WERI-Rb-1 (cell line): ENCODE results near the gene ATP13A3.

Experiments used
- DNase-seq: peaks from one replicate; pipeline ENCODE4 v3.0.0-alpha.2; 2020
- H3K27ac ChIP-seq: fragments of 250-450 bp; sonication (Bioruptor Pico); 2 replicates; pipeline ENCODE4 v1.5.1; 2020; ENCODE audit warnings: mild to moderate bottlenecking, moderate library complexity
- H3K27me3 ChIP-seq: fragments of 250-450 bp; sonication (Bioruptor Pico); 2 replicates; pipeline ENCODE4 v1.5.1; 2021; ENCODE audit warnings: mild to moderate bottlenecking, low read depth, moderate library complexity; ENCODE audit not compliant: insufficient read depth, severe bottlenecking
- H3K36me3 ChIP-seq: fragments of 250-450 bp; sonication (Bioruptor Pico); 2 replicates; pipeline ENCODE4 v1.5.1; 2020; ENCODE audit warnings: mild to moderate bottlenecking, moderate library complexity
- H3K4me3 ChIP-seq: 2 replicates; pipeline ENCODE4 v1.5.1; 2011; ENCODE audit warnings: low read depth, mild to moderate bottlenecking, control low read depth, low read length
- H3K9me3 ChIP-seq: fragments of 250-450 bp; sonication (Bioruptor Pico); 2 replicates; pipeline ENCODE4 v1.5.1; 2021; ENCODE audit warnings: mild to moderate bottlenecking, moderate library complexity; ENCODE audit not compliant: severe bottlenecking
- TF ChIP-seq, protein P1 (sequence below): IDR thresholded peaks from 2 replicates; pipeline ENCODE4 v1.5.1; 2011; ENCODE audit warnings: low read depth, mild to moderate bottlenecking, control low read depth, inconsistent platforms, low read length

The ATP13A3 gene

DNA sequence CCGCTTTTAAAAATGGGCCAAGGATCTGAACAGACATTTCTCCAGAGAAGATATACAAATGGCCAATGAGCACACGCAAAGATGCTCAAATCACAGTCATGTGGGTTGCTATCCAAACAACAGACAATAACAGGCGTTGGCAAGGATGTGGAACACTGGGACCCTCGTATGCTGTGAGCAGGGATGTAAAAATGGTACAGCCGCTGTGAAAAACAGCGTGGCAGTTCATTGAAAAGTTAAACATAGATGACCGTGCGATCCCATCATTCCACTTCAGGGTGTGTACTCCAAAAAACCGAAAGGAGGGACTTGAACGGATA is 110.6 kb downstream of the ATP13A3 start:
- TF ChIP-seq, protein P1, sequence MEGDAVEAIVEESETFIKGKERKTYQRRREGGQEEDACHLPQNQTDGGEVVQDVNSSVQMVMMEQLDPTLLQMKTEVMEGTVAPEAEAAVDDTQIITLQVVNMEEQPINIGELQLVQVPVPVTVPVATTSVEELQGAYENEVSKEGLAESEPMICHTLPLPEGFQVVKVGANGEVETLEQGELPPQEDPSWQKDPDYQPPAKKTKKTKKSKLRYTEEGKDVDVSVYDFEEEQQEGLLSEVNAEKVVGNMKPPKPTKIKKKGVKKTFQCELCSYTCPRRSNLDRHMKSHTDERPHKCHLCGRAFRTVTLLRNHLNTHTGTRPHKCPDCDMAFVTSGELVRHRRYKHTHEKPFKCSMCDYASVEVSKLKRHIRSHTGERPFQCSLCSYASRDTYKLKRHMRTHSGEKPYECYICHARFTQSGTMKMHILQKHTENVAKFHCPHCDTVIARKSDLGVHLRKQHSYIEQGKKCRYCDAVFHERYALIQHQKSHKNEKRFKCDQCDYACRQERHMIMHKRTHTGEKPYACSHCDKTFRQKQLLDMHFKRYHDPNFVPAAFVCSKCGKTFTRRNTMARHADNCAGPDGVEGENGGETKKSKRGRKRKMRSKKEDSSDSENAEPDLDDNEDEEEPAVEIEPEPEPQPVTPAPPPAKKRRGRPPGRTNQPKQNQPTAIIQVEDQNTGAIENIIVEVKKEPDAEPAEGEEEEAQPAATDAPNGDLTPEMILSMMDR, result no peak
- no peaks in the 10 kb centered on the region for H3K27me3 ChIP-seq
- no peaks in the 10 kb centered on the region for H3K36me3 ChIP-seq
- no peak for DNase-seq
- H3K27ac ChIP-seq, result peak overlapping the region; percentile 63
- H3K9me3 ChIP-seq, result no peaks in the 10 kb centered on the region
- no peak overlapping the region for H3K4me3 ChIP-seq

DNA sequence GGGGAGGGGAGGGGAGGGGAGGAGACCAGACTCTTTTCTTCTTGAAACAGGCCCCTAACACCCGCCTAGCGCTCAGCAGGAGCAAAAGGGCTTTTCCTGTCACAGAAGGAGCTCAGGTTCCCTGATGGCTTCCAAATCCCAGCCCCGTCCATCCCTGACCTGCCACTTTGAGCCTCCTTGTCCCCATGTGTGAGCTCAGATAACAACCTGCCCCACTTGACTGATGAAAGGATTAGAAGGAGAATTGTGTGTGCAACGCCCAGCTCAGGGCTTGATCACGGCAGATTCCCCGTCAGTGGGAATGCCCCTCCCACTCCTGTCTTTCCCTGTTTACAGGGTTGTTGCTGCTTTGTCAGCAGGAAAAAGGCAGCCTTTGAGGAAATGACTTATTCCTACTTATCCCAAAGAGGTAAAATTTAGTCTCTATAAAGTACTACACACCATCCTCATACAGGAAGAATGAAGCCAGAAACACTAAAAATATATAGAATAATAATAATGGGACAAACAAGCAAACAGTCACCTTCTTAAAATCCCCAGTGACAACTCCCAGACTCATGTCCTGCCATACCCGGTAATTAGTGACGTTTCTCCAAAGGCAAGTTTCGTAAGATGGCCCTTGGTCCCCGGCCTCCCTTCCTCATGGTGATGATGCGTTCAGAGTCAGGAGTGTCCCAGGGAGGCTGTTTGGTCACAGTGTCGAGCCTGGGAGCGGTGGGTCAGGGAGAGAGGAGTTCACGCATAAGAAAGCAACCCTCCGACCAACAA is 111.1 kb downstream of the ATP13A3 start:
- Histone ChIP-seq H3K4me3 (no peak overlapping the region), H3K27ac (peak overlapping the region; percentile 63), H3K36me3 (no peaks in the 10 kb centered on the region), H3K9me3 (no peaks in the 10 kb centered on the region), H3K27me3 (no peaks in the 10 kb centered on the region)
- peak; percentile 89 for DNase-seq
- TF ChIP-seq, protein P1, result no peak

DNA sequence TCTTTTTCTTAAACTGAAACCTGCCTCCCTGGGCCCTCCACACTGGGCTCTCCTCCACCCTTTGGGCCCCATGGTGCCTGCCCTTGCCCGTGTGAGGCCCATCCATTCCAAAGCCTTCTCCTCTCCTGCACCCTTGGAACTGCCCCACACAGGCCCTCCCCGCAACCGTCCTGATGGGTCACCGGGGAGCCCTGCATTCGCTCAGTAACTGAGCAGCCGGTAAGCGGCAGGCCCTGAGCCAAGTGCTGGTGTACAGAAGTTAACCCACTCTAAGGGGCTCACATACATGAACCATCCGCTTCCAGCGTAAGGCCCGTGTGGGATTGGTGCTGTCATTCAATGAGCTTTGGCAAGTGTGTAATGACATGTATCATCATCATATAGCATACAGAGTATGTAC is 111.9 kb downstream of the ATP13A3 start:
- H3K9me3 ChIP-seq, result no peaks in the 10 kb centered on the region
- no peak overlapping the region for H3K4me3 ChIP-seq
- H3K27me3 ChIP-seq, result no peaks in the 10 kb centered on the region
- H3K27ac ChIP-seq, result peak overlapping the region; percentile 71
- TF ChIP-seq, protein P1, result no peak
- no peaks in the 10 kb centered on the region for H3K36me3 ChIP-seq
- DNase-seq, result no peak

DNA sequence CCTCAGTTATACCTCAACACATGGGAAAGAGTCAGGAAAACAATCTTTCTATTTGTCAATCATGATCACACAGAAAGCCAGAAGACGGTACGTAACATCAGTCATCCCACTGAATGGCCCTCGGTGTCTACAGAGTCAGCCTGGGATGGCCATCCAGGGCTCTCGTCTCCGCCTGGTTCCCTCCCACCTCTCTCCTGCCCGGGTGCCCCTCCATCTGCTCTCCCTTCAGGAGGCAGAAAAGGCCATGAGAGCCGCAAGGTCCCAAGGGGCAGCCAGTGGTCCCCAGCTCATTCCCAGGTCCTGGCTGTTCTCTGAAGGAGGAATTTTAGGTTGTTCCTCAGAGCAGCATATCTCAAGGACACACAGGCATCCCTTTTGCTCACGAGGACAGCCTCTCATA is 112.9 kb downstream of the ATP13A3 start:
- DNase-seq, result peak; percentile 42
- Histone ChIP-seq H3K27ac (peak overlapping the region; percentile 50), H3K27me3 (no peaks in the 10 kb centered on the region), H3K9me3 (no peaks in the 10 kb centered on the region), H3K4me3 (no peak overlapping the region), H3K36me3 (no peaks in the 10 kb centered on the region)
- TF ChIP-seq, protein P1, result no peak

DNA sequence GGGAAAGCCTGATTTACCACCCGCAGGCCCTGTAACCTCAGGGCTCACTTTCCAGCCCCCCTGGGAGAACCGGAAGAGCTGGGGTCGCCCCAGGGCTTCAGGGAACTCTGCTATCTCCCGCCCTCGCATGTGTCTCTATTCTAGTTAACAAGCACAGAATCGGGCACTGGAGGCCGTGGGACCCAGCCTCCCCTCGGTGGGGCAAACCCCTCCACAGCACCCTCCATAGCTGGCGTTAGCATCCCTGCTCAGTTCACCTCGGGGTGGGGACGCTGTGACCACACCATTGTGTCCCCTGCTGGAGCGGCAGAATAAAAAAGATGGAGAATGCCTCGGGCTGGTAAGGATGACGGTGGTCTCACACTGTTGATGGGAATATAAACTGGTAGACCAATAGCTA is 113.8 kb downstream of the ATP13A3 start:
- H3K27me3 ChIP-seq, result no peaks in the 10 kb centered on the region
- TF ChIP-seq, protein P1, result no peak
- no peak overlapping the region for H3K27ac ChIP-seq
- no peaks in the 10 kb centered on the region for H3K9me3 ChIP-seq
- DNase-seq, result no peak
- H3K36me3 ChIP-seq, result no peaks in the 10 kb centered on the region
- H3K4me3 ChIP-seq, result no peak overlapping the region

DNA sequence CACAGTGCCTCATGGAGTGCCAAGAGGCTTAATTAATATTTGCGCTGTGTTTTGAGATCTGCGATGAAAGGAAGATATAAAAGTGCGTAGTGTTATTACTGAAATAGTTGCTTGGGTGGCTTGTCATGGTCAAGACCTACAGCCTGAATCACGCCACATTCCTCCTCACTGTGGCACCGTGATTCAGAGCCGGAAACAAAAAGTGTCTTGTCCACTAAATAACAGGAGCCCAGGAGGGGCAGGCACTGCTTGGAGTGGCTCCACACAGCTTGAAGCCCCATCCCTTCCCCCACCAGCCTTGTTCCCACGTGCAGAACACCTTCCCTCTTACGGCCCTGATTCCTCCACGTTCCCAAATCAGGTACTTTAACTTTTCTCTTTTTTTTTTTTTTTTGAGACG is 116.0 kb downstream of the ATP13A3 start:
- H3K4me3 ChIP-seq, result no peak overlapping the region
- H3K9me3 ChIP-seq, result no peaks in the 10 kb centered on the region
- no peaks in the 10 kb centered on the region for H3K27me3 ChIP-seq
- H3K36me3 ChIP-seq, result no peaks in the 10 kb centered on the region
- DNase-seq, result no peak
- TF ChIP-seq, protein P1, result no peak
- no peak overlapping the region for H3K27ac ChIP-seq
